GM10847 (cell line): ENCODE data around the gene LRFN4.

ENCODE experiments used
- POLR2A ChIP-seq: IDR thresholded peaks from 2 replicates; pipeline ENCODE4 v1.6.1; 2011; ENCODE audit not compliant: insufficient read length; ENCODE audit errors: extremely low read depth

Gene LRFN4

DNA sequence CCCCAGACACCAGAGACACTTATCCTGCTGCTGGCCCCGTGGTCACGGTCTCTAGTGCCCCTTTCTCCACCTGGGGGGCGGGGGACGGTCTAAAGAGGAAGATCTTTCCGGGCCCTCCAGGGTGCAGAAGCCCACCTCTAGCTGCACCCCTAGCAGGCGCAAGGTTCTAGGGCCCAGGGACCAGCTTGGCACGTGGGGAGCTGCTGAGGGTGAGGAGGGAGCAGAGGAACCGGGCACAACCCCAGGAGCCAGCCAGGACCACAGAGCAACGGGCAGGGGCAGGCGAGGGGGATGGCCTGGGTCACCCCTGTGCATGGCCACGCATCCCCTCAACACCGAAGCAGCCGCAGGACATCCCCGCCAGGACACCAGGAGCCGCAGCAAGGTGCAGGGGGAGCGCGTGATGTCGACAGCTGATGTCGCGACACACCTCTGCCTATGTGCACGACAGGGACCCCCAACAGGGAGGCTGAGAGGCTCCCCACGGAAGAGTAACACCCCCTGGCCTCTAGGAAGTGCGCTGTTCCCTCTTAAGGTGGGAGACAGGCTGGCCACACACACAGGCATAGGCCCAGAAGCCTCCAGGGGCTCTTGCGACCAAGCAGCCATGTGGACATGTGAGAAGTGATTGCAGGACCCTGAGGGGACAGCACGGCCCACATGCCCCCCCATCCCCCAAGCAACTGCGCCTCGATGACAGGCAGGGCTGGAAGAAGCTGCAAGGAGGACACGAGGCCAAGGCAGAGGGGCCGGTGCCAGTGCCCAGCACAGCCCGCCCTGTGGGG lies 5.1 kb downstream of the LRFN4 start:
- no peak for TF ChIP-seq POLR2A

GRCh38 chr11:66862559-66863037 lies 5.7 kb downstream of the LRFN4 start:
- no peak for TF ChIP-seq POLR2A

DNA sequence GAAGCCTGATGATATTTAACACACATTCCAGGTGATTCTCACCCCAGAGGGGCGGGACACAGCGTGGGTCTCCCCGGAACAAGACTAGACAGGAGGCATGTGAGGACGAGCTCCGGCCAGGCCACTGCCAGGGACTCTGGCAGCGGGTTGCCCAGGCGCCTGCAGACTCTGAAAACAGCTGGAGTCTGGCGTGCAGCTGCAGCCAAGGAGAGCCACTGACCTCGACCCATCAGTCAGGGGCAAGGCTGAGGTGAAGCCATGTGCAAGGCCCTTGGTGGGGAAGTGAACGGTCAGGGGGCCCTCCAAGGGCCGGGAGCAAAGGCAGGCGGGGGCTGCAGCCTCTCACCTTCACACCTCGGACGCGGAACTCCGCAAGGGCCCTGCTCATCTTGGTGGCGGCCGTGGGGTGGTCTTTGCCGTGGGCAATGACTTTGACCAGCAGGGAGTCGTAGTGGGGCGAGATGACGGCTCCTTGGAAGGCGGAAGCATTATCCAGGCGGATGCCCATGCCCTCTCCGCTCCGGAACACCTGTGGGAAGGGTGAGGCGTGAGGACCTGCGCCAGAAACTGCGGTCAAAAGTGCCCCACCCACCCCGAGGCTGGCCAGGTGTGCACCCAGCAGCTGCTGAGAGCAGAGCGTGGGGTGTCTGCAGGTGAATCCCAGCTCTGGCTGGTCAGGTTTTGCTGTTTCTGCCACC lies 6.7 kb downstream of the LRFN4 start:
- no peak for TF ChIP-seq POLR2A

DNA sequence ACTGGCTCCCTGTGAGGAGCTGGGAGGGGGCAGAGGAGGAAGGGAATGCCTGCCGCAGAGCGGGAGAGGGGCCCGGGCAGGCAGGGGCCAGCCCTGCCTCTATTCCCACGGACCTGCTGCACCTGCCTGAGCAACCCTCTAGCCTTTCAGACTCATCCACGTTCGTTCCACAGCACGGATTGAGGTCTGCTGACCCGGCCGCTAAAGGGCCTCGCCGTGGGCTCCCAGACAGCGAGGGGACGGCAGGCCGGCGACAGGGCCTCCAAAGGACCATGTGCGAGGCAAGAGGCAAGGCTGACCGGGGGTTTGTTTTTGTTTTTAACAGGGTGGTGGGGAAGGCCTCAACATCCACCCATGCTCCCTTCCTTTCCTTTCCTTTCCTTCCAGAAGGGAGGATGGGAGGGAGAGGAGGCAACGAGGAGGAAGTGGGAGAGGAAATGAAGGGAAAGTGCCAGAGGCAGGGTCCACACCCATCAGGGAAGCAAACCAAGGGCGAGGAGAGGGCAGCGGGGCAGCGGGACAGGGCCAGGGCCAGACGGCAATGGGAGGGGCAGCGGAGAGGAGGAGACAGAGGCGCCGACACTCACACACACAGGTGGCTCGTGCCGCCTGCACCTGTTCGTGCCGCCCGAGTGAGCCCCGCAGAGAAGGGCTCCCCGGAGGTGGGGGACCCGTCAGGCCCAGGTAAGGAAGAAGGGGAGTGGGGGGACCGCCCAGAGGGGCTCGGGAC lies 7.5 kb downstream of the LRFN4 start:
- TF ChIP-seq POLR2A, result no peak

DNA sequence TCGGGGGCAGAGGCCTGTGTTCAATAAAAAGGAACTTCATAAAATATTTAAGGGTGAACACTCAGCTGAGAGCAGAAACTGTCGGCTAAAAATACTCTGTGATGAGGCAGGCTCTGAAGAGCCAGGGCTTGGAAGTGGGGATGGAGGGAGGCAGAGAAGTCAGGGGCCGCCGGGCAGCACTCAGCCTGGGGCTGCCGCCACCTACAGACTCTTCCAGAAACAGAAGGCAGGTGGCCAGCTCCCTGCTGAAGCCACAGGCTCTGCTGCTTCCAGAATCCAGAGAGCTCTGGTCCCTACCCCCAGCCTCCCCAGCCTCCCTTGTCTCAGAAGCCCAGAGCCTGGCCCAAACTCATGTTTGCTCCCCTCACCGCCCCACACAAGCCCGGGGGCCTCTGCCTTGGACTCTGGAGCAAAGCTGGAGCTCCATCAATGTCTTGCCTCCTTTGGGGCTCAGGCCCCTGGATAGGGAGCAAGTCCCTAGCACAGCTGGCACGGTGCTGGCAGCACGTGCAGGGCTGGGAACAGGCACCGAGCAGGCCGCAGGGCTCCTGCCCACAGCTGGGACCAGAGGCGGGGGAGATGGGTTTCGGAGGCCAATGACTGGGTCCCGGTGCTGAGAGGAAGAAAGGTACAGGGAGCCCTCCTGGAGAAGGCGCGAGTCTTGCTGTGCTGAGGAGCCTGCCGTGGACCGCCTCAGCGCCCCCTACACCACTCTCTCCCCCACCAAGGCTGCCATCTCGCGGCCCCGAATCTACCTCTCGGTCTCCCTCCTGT lies 8.2 kb downstream of the LRFN4 start:
- TF ChIP-seq POLR2A, result no peak

GRCh38 chr11:66866007-66866406 lies 9.1 kb downstream of the LRFN4 start:
- TF ChIP-seq POLR2A, result no peak

GRCh38 chr11:66866511-66866986 lies 9.7 kb downstream of the LRFN4 start:
- TF ChIP-seq POLR2A, result no peak

DNA sequence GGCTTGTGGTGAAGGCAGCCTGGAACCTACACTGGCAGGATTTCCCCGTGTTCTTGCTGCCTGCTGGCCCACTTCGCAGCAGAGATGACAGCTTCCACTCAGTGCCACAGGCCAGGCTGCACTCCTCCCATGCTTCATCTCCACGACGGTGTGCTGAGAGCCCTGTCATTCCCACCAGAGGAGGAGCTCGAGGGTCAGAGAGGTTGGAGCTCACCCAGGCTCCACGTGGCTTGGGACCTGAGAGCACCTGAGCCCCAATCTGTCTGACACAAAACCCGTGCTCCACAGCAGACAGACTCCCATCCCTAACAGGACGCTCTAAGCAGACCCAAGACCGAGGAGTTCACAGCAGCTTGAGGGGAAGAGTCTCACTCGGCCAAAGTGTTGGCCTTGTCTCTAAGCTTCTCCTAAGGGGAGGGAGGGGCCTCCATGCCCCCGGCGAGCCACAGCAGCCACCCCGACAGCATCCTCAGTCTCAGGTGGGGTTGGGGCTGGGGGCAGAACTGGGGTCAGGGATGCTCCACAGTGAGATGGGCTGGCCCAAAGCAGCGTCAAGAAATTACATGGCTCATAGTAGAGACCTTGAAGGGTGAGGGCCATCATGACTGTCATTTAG lies 10.7 kb downstream of the LRFN4 start:
- TF ChIP-seq POLR2A, result no peak

GRCh38 chr11:66868082-66868725 lies 11.3 kb downstream of the LRFN4 start:
- no peak for TF ChIP-seq POLR2A

- TF ChIP-seq POLR2A, result no peak
These were observed 12.1 kb downstream of the LRFN4 start for GRCh38 chr11:66868726-66869566.

DNA sequence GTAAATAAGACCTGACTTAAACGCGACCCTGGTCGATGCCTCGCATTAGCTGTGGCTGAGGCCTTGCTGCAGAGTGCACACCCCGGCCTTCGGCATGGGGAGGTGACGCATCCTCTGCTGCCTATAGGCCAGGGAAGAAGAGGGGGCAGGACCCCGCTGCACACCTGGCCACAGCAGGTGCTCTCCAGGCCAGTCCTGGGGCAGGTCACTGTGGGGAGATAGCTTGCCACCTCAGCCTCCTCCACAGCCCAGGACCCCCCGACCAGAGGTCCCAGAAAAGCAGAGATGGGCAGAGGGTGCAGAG lies 12.7 kb downstream of the LRFN4 start:
- TF ChIP-seq POLR2A, result no peak

GRCh38 chr11:66870131-66870530 lies 13.3 kb downstream of the LRFN4 start:
- no peak for TF ChIP-seq POLR2A

GRCh38 chr11:66870616-66871520 lies 14.0 kb downstream of the LRFN4 start:
- TF ChIP-seq POLR2A, result no peak

DNA sequence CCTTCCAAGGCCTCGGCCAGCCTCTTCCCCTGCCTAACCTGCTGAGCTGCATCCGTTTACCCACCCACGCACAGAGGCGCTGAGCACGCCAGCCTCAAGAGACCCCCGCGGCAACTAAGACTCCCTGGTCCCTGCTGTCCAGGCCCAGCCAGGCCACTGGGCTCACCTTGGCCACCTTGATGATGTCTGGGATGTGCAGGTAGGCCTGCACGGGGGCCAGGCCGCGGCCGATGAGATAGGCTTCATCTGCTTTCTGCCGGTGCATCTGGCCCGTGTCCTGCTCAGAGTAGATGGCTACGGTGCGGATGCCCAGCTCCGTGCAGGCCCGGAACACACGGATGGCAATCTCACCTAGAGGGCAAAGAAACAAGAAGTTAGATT lies 14.6 kb downstream of the LRFN4 start:
- no peak for TF ChIP-seq POLR2A
